GM12875 (cell line): ENCODE measurements around the gene S100A4.

Experiments
- H3K4me3 ChIP-seq: one replicate; pipeline ENCODE4 v1.5.1; 2011; ENCODE audit warnings: low read depth, low read length, control low read depth
- TF ChIP-seq, protein P1 (sequence below): IDR thresholded peaks from 2 replicates; pipeline ENCODE4 v1.5.1; 2011; ENCODE audit warnings: low read depth, mild to moderate bottlenecking, control low read depth, inconsistent platforms, low read length, moderate library complexity, borderline replicate concordance; ENCODE audit not compliant: insufficient read depth

S100A4 gene

GRCh38 chr1:153560241-153560640, 14.6 kb upstream of the S100A4 start:
- no peak overlapping the region for H3K4me3 ChIP-seq
- TF ChIP-seq, protein P1, sequence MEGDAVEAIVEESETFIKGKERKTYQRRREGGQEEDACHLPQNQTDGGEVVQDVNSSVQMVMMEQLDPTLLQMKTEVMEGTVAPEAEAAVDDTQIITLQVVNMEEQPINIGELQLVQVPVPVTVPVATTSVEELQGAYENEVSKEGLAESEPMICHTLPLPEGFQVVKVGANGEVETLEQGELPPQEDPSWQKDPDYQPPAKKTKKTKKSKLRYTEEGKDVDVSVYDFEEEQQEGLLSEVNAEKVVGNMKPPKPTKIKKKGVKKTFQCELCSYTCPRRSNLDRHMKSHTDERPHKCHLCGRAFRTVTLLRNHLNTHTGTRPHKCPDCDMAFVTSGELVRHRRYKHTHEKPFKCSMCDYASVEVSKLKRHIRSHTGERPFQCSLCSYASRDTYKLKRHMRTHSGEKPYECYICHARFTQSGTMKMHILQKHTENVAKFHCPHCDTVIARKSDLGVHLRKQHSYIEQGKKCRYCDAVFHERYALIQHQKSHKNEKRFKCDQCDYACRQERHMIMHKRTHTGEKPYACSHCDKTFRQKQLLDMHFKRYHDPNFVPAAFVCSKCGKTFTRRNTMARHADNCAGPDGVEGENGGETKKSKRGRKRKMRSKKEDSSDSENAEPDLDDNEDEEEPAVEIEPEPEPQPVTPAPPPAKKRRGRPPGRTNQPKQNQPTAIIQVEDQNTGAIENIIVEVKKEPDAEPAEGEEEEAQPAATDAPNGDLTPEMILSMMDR, result no peak

- no peak overlapping the region for H3K4me3 ChIP-seq
- TF ChIP-seq, protein P1, result no peak
These were observed 12.3 kb upstream of the S100A4 start for GRCh38 chr1:153557877-153558276.

DNA sequence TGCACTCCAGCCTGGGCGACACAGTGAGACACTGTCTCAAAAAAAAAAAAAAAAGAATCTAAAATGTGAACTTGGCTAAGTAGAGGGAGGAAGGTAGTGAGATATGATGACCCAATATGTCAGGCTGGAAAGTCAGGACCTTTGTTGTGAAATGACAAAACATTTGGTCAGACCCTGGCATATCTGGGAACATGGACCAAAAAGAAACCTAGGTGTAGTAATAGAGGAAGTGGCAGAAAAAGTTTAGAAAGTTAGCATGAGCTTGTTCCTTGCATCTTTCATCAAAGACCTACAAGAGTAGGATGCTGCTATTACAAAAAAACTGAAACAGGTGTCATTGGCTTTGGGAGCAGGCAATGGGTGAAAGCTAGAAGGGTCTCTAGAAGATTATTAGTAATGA, 10.7 kb upstream of the S100A4 start:
- TF ChIP-seq, protein P1, result no peak
- H3K4me3 ChIP-seq, result no peak overlapping the region

- TF ChIP-seq, protein P1, result no peak
- H3K4me3 ChIP-seq, result no peak overlapping the region
These were observed 8.4 kb upstream of the S100A4 start for GRCh38 chr1:153553830-153554541.

DNA sequence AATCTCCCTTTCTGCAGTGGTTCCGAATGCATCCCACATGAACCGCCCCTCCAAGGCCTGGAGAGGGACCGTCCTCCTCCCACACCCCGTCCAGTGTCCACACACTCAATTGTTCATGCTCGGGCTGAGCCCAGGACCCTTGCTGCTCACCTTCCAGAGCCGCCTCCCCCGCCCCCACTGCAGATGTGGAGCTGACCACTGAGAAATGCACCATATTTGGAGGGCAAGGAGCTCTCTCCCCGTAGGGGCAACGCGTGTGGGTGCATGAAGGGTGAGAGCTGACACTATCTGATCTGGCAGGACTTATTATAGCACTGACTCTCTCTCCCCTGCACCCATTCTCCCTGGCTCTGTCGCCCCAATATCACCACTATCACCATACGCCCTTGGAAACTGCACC, 7.5 kb upstream of the S100A4 start:
- TF ChIP-seq, protein P1, result no peak

DNA sequence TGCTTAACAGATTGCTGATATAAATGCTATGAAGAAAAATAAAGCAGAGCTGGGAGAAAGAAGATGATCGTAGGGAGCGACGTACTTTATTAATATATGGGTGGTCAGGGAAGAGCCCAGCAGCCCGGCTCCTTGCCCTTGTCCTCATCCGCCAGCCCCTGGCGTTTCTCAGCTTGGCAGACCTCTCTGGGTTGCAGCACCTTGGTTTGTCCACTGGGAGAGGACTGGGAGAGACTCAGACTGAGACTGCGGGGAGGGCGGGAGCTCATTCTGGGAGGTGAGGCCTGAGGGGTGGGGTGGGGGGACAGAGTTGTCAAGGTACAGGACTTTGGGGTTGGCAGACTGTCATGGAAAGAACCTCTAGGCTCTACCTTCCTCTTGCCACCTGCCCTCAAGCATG, 6.7 kb upstream of the S100A4 start:
- TF ChIP-seq, protein P1, result no peak
- no peak overlapping the region for H3K4me3 ChIP-seq

More for the DNA sequence above, 7.5 kb upstream of the S100A4 start:
- H3K4me3 ChIP-seq, result no peak overlapping the region

DNA sequence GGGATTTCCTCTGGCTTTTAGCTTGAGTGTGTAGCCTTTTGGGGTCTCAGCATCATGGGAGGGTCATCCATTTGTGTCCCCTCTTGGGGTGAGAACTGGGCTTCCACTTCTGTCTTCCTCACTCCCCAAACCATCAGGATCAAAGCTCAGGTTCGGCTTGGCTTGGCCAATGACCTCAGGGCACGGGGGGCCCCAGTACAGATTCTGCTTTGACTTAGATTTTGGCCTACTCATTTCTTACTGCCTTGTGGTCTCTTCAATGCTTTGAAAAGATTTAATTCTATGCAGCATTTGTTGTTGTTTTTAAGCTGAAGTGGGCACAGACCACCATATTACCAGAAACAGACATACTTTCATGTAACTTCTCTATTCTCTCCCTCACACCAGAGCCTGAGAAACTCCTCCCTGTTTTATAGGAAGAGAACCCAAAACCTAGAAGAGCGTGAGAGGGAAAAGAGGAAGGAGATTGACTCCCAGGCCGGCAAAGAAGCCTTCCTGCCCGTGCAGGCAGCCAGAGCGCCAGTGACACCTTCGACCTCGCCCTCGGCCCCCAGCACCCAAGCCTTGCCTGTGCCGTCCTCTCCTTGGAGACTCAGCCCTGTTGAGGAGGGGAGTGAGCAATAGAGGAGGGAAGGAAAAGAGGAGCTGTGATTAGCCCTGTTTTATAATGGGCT, 5.4 kb upstream of the S100A4 start:
- no peak overlapping the region for H3K4me3 ChIP-seq

More for the DNA sequence above, 5.4 kb upstream of the S100A4 start:
- TF ChIP-seq, protein P1, result no peak
